ENCODE results near the gene BLTP3A.

The BLTP3A gene

GRCh38 chr6:34837528-34837927 lies 45.6 kb downstream of the BLTP3A start:
- H3K4me3 ChIP-seq (ENCODE audit: low read depth, low read length): no peak overlapping the region
- no peak for TF ChIP-seq CTCF (IDR thresholded peaks at IDR 0.05; ENCODE audit: insufficient read depth, low read depth, low read length, missing control alignments)
- DNase-seq (ENCODE audit: low read depth): no peak

DNA sequence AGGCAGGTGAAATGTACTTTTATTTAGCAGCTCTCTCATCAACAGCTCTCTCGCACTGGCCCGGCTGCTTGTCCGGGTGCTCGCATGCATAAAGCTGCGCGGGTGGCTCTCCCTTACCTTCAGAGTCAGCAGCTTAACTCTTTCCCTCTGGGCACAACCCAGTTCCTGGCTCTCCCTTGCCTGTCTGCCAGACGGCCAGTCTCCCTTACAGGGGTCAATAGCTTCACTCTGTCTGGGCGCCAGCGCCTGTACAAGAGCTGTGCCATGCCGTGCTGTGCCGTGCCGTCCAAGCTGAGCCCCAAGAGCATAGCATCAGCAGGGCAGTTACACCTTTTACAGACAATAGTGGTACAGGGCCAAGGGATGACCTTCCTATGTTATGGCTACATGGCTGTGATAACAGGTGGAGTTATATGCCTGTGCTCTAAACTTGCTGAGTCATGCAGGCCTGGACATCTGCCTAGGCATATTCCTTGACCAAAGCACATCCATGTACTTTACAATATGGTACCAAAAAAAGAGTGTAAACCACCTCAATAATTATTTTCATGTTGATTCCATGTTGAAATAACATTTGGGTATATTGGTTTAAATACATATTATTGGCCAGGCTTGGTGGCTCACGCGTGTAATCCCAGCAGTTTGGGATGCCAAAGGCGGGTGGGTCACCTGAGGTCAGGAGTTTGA lies 47.9 kb downstream of the BLTP3A start:
- no peak for DNase-seq (ENCODE audit: low read depth)
- H3K4me3 ChIP-seq (ENCODE audit: low read depth, low read length): no peak overlapping the region
- TF ChIP-seq CTCF (IDR thresholded peaks at IDR 0.05; ENCODE audit: insufficient read depth, low read depth, low read length, missing control alignments): no peak
